H9 (cell line): Measurements from ENCODE around the gene IL1RAPL1. TPM values are rescaled to one million over a fixed set of nuclear protein-coding genes. Genes with fewer than 3 reads are reported as not detected.

ENCODE experiments used
- DNase-seq: peaks from one replicate; pipeline ENCODE4 v3.0.0-alpha.2; 2017
- H2AFZ ChIP-seq: one replicate; pipeline ENCODE4 v1.6.1; 2013; ENCODE audit warnings: mild to moderate bottlenecking, low read length, control low read depth, moderate library complexity
- H2AK5ac ChIP-seq: 2 replicates; pipeline ENCODE4 v1.6.1; 2013; ENCODE audit warnings: low read length, control low read depth, mixed read lengths; ENCODE audit not compliant: insufficient read length
- H2BK120ac ChIP-seq: one replicate; pipeline ENCODE4 v1.6.1; 2013; ENCODE audit warnings: low read depth, mild to moderate bottlenecking, low read length, control low read depth, inconsistent platforms; ENCODE audit not compliant: poor library complexity, severe bottlenecking
- H2BK12ac ChIP-seq: 2 replicates; pipeline ENCODE4 v1.6.1; 2013; ENCODE audit warnings: low read length, control low read depth, mixed read lengths, low read depth; ENCODE audit not compliant: insufficient read length
- H2BK15ac ChIP-seq: 2 replicates; pipeline ENCODE4 v1.6.1; 2013; ENCODE audit warnings: low read depth, low read length, control low read depth
- H2BK20ac ChIP-seq: one replicate; pipeline ENCODE4 v1.6.1; 2013; ENCODE audit warnings: low read depth, mild to moderate bottlenecking, low read length, control low read depth, inconsistent platforms; ENCODE audit not compliant: poor library complexity, severe bottlenecking
- H2BK5ac ChIP-seq: 2 replicates; pipeline ENCODE4 v1.6.1; 2013; ENCODE audit warnings: low read length, control low read depth, mixed read lengths; ENCODE audit not compliant: insufficient read length
- H3K14ac ChIP-seq: 2 replicates; pipeline ENCODE4 v1.6.1; 2013; ENCODE audit warnings: low read length, control low read depth; ENCODE audit not compliant: insufficient read depth
- H3K18ac ChIP-seq: 2 replicates; pipeline ENCODE4 v1.6.1; 2013; ENCODE audit warnings: low read depth, mild to moderate bottlenecking, mixed read lengths, low read length, control low read depth; ENCODE audit not compliant: insufficient read length
- H3K23ac ChIP-seq: 2 replicates; pipeline ENCODE4 v1.6.1; 2013; ENCODE audit warnings: low read length, control low read depth, mixed read lengths, low read depth; ENCODE audit not compliant: insufficient read length
- H3K23me2 ChIP-seq: 2 replicates; pipeline ENCODE4 v1.6.1; 2013; ENCODE audit warnings: low read depth, mild to moderate bottlenecking, mixed read lengths, low read length, control low read depth; ENCODE audit not compliant: insufficient read length, poor library complexity, severe bottlenecking
- H3K27ac ChIP-seq: 2 replicates; pipeline ENCODE4 v1.5.1; 2013; ENCODE audit warnings: low read length, control low read depth, mixed read lengths, low read depth; ENCODE audit not compliant: insufficient read length
- H3K27me3 ChIP-seq: 2 replicates; pipeline ENCODE4 v1.6.1; 2013; ENCODE audit warnings: low read length, control low read depth, inconsistent platforms; ENCODE audit not compliant: insufficient read depth
- H3K4ac ChIP-seq: 2 replicates; pipeline ENCODE4 v1.6.1; 2013; ENCODE audit warnings: low read depth, mild to moderate bottlenecking, control low read depth, inconsistent platforms, low read length, moderate library complexity
- H3K4me1 ChIP-seq: 2 replicates; pipeline ENCODE4 v1.6.1; 2013; ENCODE audit warnings: low read length, control low read depth, inconsistent platforms; ENCODE audit not compliant: insufficient read depth
- H3K4me2 ChIP-seq: 2 replicates; pipeline ENCODE4 v1.6.1; 2013; ENCODE audit warnings: low read length, control low read depth, mixed read lengths; ENCODE audit not compliant: insufficient read length, insufficient read depth
- H3K56ac ChIP-seq: 2 replicates; pipeline ENCODE4 v1.6.1; 2013; ENCODE audit warnings: low read depth, mild to moderate bottlenecking, mixed read lengths, low read length, control low read depth; ENCODE audit not compliant: insufficient read length
- H3K79me1 ChIP-seq: 2 replicates; pipeline ENCODE4 v1.6.1; 2013; ENCODE audit warnings: low read depth, mild to moderate bottlenecking, moderate library complexity, low read length, control low read depth, inconsistent platforms; ENCODE audit not compliant: insufficient read depth, poor library complexity, severe bottlenecking
- H3K79me2 ChIP-seq: 2 replicates; pipeline ENCODE4 v1.6.1; 2013; ENCODE audit warnings: low read length, control low read depth, inconsistent platforms; ENCODE audit not compliant: insufficient read depth
- H3K9ac ChIP-seq: 2 replicates; pipeline ENCODE4 v1.6.1; 2013; ENCODE audit warnings: low read length, control low read depth, mixed read lengths; ENCODE audit not compliant: insufficient read length; ENCODE audit errors: extremely low read depth
- H3K9me3 ChIP-seq: one replicate; pipeline ENCODE4 v1.6.1; 2013; ENCODE audit warnings: low read depth, low read length, inconsistent platforms; ENCODE audit not compliant: control insufficient read depth
- H3T11ph ChIP-seq: one replicate; pipeline ENCODE4 v1.6.1; 2013; ENCODE audit warnings: mild to moderate bottlenecking, low read length, control low read depth, inconsistent platforms
- H4K20me1 ChIP-seq: one replicate; pipeline ENCODE4 v1.6.1; 2013; ENCODE audit not compliant: control insufficient read depth, insufficient read length, insufficient read depth
- H4K5ac ChIP-seq: 2 replicates; pipeline ENCODE4 v1.6.1; 2013; ENCODE audit warnings: low read depth, mild to moderate bottlenecking, mixed read lengths, low read length, control low read depth; ENCODE audit not compliant: insufficient read length
- H4K8ac ChIP-seq: replicated peaks from 2 replicates; pipeline ENCODE4 v1.6.1; 2013; ENCODE audit warnings: low read length, control low read depth, mixed read lengths, low read depth; ENCODE audit not compliant: insufficient read length
- H4K91ac ChIP-seq: 2 replicates; pipeline ENCODE4 v1.6.1; 2013; ENCODE audit warnings: low read depth, mild to moderate bottlenecking, moderate library complexity, mixed read lengths, low read length, control low read depth; ENCODE audit not compliant: insufficient read length
- H3K27ac Mint-ChIP-seq, 3 experiments: 2 replicates in 2 of 3; 3 replicates in 1 of 3; pipeline ENCODE4 v1.8.0; 2020 to 2021; ENCODE audit warnings: mixed read lengths in 3 of 3, mild to moderate bottlenecking in 1 of 3, moderate library complexity in 1 of 3
- H3K27me3 Mint-ChIP-seq: 2 replicates; pipeline ENCODE4 v1.8.0; 2021; ENCODE audit warnings: low read depth, mild to moderate bottlenecking, moderate library complexity, mixed read lengths
- H3K36me3 Mint-ChIP-seq, 3 experiments: 2 replicates in 2 of 3; 3 replicates in 1 of 3; pipeline ENCODE4 v1.8.0; 2020 to 2021; ENCODE audit warnings: low read depth in 3 of 3, mixed read lengths in 3 of 3; ENCODE audit not compliant: insufficient read depth in 1 of 3
- H3K4me1 Mint-ChIP-seq, 2 experiments: 2 replicates each; pipeline ENCODE4 v1.8.0; 2020; ENCODE audit warnings: mixed read lengths in 2 of 2
- H3K4me3 Mint-ChIP-seq, 2 experiments: 2 replicates in 1 of 2; 3 replicates in 1 of 2; pipeline ENCODE4 v1.8.0; 2020 to 2021; ENCODE audit warnings: mild to moderate bottlenecking in 2 of 2, mixed read lengths in 2 of 2, moderate library complexity in 1 of 2
- H3K9me3 Mint-ChIP-seq, 2 experiments: 2 replicates in 1 of 2; 3 replicates in 1 of 2; pipeline ENCODE4 v1.8.0; 2020; ENCODE audit warnings: mild to moderate bottlenecking in 2 of 2, mixed read lengths in 2 of 2, moderate library complexity in 1 of 2
- WGBS: extraction: QIAGEN DNeasy Blood & Tissue Kit; methylation state at CpG from one replicate; pipeline ENCODE4 v1.1.7; 2013; ENCODE audit warnings: missing lambda C conversion rate, low lambda C conversion rate, mixed read lengths; ENCODE audit not compliant: insufficient read length; ENCODE audit errors: extremely low coverage; 5-methylcytosine and 5-hydroxymethylcytosine counted together
- total RNA-seq: library from RNA; stranded (reverse); gene quantifications from 2 replicates; pipeline ENCODE4 v1.2.1, GENCODE V29; 2021
- TF ChIP-seq, protein P1 (sequence below): fragments of 200-600 bp; sonication (generic); conservative IDR thresholded peaks from 3 replicates; pipeline ENCODE4 v1.8.0; 2021; ENCODE audit warnings: antibody characterized with exemption, mild to moderate bottlenecking

The IL1RAPL1 gene
- total RNA-seq, 1 experiment from 2014 or later = 0.31 TPM

DNA sequence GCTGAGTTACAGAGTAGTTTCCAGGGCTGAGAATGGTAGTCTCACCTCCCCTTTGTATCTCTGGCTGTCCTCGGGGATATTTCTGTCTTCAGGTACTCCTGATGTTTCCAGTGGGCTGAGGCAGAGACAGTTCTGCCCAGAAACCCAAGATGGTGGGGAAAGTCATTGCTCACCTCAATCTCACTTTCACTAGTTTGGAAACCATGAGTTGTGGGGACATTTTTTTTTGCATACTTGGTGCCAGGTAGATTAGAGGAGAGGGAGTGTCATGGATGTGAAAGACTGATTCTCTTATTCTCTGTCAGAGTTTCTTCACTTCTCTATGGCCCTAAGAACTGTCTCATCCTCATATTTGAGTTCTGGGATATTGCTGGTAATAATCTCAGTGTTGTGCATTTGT is 919.5 kb downstream of the IL1RAPL1 start:
- H3K9ac ChIP-seq = no peak overlapping the region
- no CpG with 5 or more reads among the region's 1 CpG for WGBS
- no peak overlapping the region for H4K5ac ChIP-seq
- H3K18ac ChIP-seq = no peak overlapping the region
- Mint-ChIP-seq H3K4me1 (no peaks in the 10 kb centered on the region), H3K4me3 (no peak overlapping the region), H3K27me3 (peaks cover 2% of the 10 kb centered on the region; the same call in 1 of the 2 replicates), H3K27ac (no peak overlapping the region; a peak in 1 of 7 replicates), H3K36me3 (peaks cover 0 to 2% (median 1%) of the 10 kb centered on the region in 3 experiments; a peak in 2 of 7 replicates), H3K9me3 (peaks cover 13 to 48% of the 10 kb centered on the region in 2 experiments)
- no peak overlapping the region for H3K27ac ChIP-seq
- no peak overlapping the region for H2BK20ac ChIP-seq
- no peak overlapping the region for H4K8ac ChIP-seq
- H2AFZ ChIP-seq = no peak overlapping the region
- H3K79me1 ChIP-seq = no peaks in the 10 kb centered on the region
- TF ChIP-seq, protein P1, sequence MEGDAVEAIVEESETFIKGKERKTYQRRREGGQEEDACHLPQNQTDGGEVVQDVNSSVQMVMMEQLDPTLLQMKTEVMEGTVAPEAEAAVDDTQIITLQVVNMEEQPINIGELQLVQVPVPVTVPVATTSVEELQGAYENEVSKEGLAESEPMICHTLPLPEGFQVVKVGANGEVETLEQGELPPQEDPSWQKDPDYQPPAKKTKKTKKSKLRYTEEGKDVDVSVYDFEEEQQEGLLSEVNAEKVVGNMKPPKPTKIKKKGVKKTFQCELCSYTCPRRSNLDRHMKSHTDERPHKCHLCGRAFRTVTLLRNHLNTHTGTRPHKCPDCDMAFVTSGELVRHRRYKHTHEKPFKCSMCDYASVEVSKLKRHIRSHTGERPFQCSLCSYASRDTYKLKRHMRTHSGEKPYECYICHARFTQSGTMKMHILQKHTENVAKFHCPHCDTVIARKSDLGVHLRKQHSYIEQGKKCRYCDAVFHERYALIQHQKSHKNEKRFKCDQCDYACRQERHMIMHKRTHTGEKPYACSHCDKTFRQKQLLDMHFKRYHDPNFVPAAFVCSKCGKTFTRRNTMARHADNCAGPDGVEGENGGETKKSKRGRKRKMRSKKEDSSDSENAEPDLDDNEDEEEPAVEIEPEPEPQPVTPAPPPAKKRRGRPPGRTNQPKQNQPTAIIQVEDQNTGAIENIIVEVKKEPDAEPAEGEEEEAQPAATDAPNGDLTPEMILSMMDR = no peak
- no peak overlapping the region for H2BK15ac ChIP-seq
- H3K9me3 ChIP-seq = no peaks in the 10 kb centered on the region
- H4K20me1 ChIP-seq = no peaks in the 10 kb centered on the region
- H4K91ac ChIP-seq = no peak overlapping the region
- no peak overlapping the region for H3K4ac ChIP-seq
- H3K23ac ChIP-seq = no peak overlapping the region
- no peak overlapping the region for H3K56ac ChIP-seq
- no peaks in the 10 kb centered on the region for H3K23me2 ChIP-seq
- H3K4me1 ChIP-seq = no peaks in the 10 kb centered on the region
- H3K79me2 ChIP-seq = no peaks in the 10 kb centered on the region
- H3K27me3 ChIP-seq = no peaks in the 10 kb centered on the region
- DNase-seq = no peak
- H3K14ac ChIP-seq = no peak overlapping the region
- no peak overlapping the region for H3T11ph ChIP-seq
- no peak overlapping the region for H2BK12ac ChIP-seq
- no peak overlapping the region for H2AK5ac ChIP-seq
- H2BK5ac ChIP-seq = no peak overlapping the region
- H3K4me2 ChIP-seq = no peak overlapping the region
- no peak overlapping the region for H2BK120ac ChIP-seq
